DND-41 (cell line): ENCODE data around the gene SYNRG.

Source experiments
- ATAC-seq: fragments of 200-7000 bp; cut with Tn5 transposase; 3 replicates; pipeline ENCODE4 v1.9.1; 2021; ENCODE audit warnings: low read depth; ENCODE audit not compliant: insufficient read depth
- DNase-seq: peaks from one replicate; pipeline ENCODE4 v3.0.0-alpha.2; 2020
- H2AFZ ChIP-seq: 2 replicates; pipeline ENCODE4 v1.6.0; 2012; ENCODE audit warnings: low read depth, low read length
- H3K27ac ChIP-seq: 2 replicates; pipeline ENCODE4 v1.5.1; 2012; ENCODE audit warnings: low read length, inconsistent platforms
- H3K27me3 ChIP-seq: fragments of 200-600 bp; sonication (generic); 2 replicates; pipeline ENCODE4 v1.6.0; 2012; ENCODE audit warnings: low read length, mild to moderate bottlenecking, inconsistent platforms; ENCODE audit not compliant: insufficient read depth, poor library complexity
- H3K36me3 ChIP-seq: 2 replicates; pipeline ENCODE4 v1.5.1; 2012; ENCODE audit warnings: low read length, inconsistent platforms; ENCODE audit not compliant: insufficient read depth
- H3K4me1 ChIP-seq: 2 replicates; pipeline ENCODE4 v1.5.1; 2012; ENCODE audit warnings: mild to moderate bottlenecking, low read length; ENCODE audit not compliant: insufficient read depth
- H3K4me2 ChIP-seq: 2 replicates; pipeline ENCODE4 v1.6.0; 2012; ENCODE audit warnings: mild to moderate bottlenecking, moderate library complexity, low read length, inconsistent platforms; ENCODE audit not compliant: insufficient read depth
- H3K4me3 ChIP-seq, 2 experiments: fragments of 200-600 bp in 1 of 2; shearing (Covaris generic) in 1 of 2; 2 replicates each; pipeline ENCODE4 v1.5.1; 2012 to 2016; ENCODE audit warnings: inconsistent platforms in 2 of 2, low read length in 2 of 2, mild to moderate bottlenecking in 2 of 2, low read depth in 1 of 2, moderate library complexity in 1 of 2
- H3K79me2 ChIP-seq: 2 replicates; pipeline ENCODE4 v1.6.0; 2012; ENCODE audit warnings: low read length, inconsistent platforms; ENCODE audit not compliant: insufficient read depth
- H3K9ac ChIP-seq: 2 replicates; pipeline ENCODE4 v1.6.0; 2012; ENCODE audit warnings: low read depth, mild to moderate bottlenecking, inconsistent platforms, low read length, moderate library complexity
- H3K9me3 ChIP-seq: 2 replicates; pipeline ENCODE4 v1.5.1; 2012; ENCODE audit warnings: low read length, moderate library complexity, mild to moderate bottlenecking, inconsistent platforms; ENCODE audit not compliant: insufficient read depth, severe bottlenecking
- H4K20me1 ChIP-seq: 2 replicates; pipeline ENCODE4 v1.6.0; 2012; ENCODE audit warnings: low read length; ENCODE audit not compliant: insufficient read depth
- EZH2 ChIP-seq: IDR thresholded peaks from 3 replicates; pipeline ENCODE4 v1.6.1; 2012; ENCODE audit warnings: borderline replicate concordance, low read depth, mild to moderate bottlenecking, moderate library complexity, low read length, inconsistent platforms; ENCODE audit not compliant: severe bottlenecking
- TF ChIP-seq, protein P1 (sequence below): IDR thresholded peaks from 2 replicates; pipeline ENCODE4 v1.5.1; 2012; ENCODE audit warnings: borderline replicate concordance, low read length, moderate library complexity, mild to moderate bottlenecking; ENCODE audit not compliant: poor library complexity, severe bottlenecking; ENCODE audit errors: extremely low read depth

The SYNRG gene

DNA sequence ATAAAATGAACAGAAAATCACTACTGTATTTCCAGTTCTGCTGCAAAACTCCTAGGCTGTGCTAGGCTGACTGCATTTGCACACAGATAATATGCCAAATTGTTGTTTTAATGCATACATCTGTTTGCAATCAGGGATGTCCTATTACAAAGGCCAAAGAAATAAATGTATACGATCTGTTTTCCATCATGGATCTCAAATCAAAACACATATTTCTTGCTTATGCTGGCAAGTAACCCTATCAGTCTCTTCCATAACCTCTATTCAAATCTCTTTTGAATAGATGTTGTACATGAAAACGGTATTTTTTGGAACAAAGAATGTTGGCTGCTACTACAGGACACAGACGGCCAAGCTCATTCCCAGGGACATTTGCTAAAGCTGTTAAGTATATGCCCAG is 62.9 kb downstream of the SYNRG start:
- no peak for DNase-seq
- TF ChIP-seq, protein P1, sequence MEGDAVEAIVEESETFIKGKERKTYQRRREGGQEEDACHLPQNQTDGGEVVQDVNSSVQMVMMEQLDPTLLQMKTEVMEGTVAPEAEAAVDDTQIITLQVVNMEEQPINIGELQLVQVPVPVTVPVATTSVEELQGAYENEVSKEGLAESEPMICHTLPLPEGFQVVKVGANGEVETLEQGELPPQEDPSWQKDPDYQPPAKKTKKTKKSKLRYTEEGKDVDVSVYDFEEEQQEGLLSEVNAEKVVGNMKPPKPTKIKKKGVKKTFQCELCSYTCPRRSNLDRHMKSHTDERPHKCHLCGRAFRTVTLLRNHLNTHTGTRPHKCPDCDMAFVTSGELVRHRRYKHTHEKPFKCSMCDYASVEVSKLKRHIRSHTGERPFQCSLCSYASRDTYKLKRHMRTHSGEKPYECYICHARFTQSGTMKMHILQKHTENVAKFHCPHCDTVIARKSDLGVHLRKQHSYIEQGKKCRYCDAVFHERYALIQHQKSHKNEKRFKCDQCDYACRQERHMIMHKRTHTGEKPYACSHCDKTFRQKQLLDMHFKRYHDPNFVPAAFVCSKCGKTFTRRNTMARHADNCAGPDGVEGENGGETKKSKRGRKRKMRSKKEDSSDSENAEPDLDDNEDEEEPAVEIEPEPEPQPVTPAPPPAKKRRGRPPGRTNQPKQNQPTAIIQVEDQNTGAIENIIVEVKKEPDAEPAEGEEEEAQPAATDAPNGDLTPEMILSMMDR = no peak
- H4K20me1 ChIP-seq = peaks cover 3% of the 10 kb centered on the region; the same call in 1 of the 2 replicates

DNA sequence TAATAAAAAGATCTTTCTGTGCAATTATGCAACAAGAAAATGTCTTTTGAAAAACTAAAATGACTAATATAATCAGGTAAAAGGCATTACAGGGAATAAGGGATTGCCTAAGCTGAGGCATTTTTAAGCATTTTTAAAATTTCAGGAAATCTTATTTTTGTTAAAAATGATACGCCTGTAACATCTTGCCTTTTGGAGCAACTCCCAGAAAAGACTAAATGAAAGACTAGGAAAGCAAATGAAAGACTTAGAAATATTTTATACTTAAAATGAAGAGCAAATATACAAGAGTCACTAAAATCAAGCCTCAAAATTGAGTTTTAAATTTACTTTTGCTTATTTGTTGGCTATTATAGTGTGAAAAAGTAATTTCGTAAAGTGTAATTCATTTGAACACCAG is 63.7 kb downstream of the SYNRG start:
- peaks cover 44% of the 10 kb centered on the region for H3K36me3 ChIP-seq
- no peak overlapping the region for H3K4me3 ChIP-seq
- no peaks in the 10 kb centered on the region for H3K27me3 ChIP-seq
- peaks cover 3% of the 10 kb centered on the region; the same call in 1 of the 2 replicates for H4K20me1 ChIP-seq
- H3K4me1 ChIP-seq = no peaks in the 10 kb centered on the region
- TF ChIP-seq, protein P1 = no peak
- no peak for TF ChIP-seq EZH2
- H3K9ac ChIP-seq = no peak overlapping the region
- no peak overlapping the region for H2AFZ ChIP-seq
- no peak overlapping the region for H3K27ac ChIP-seq
- no peaks in the 10 kb centered on the region for H3K9me3 ChIP-seq
- no peak for ATAC-seq
- peaks cover 16% of the 10 kb centered on the region for H3K79me2 ChIP-seq
- H3K4me2 ChIP-seq = no peak overlapping the region
- DNase-seq = no peak

More for the DNA sequence above, 62.9 kb downstream of the SYNRG start:
- Histone ChIP-seq H3K4me2 (no peak overlapping the region), H3K4me3 (no peak overlapping the region), H2AFZ (no peak overlapping the region), H3K4me1 (no peaks in the 10 kb centered on the region), H3K79me2 (peaks cover 17% of the 10 kb centered on the region), H3K36me3 (peaks cover 38% of the 10 kb centered on the region), H3K9me3 (no peaks in the 10 kb centered on the region), H3K27ac (no peak overlapping the region), H3K27me3 (no peaks in the 10 kb centered on the region), H3K9ac (no peak overlapping the region)
- ATAC-seq = no peak

DNA sequence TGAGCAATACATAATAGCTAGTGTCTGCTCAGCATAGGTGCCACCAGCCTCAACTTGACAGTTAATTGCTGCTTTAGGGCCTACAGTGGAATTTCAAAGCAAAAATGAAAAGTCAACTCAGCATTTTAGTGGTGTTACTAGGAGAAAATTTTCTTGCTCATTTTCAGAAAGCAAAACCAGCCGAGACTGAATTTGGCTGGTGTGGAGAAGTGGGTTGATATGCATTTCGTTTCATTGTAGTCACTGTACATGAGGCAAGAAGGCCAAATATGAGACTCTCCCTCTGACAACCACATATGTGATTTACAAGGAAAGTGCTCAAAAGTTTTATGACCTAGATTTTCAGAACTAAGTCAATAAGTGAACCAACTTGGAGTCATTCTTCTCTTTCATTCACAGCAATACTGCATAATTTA is 65.6 kb downstream of the SYNRG start:
- ATAC-seq (no peak), DNase-seq (no peak)
- Histone ChIP-seq H3K4me1 (no peaks in the 10 kb centered on the region), H3K4me3 (no peak overlapping the region), H2AFZ (no peak overlapping the region), H3K79me2 (peaks cover 6% of the 10 kb centered on the region; the same call in 1 of the 2 replicates), H4K20me1 (no peaks in the 10 kb centered on the region), H3K4me2 (no peak overlapping the region), H3K9ac (no peak overlapping the region), H3K36me3 (peaks cover 57% of the 10 kb centered on the region), H3K27ac (no peak overlapping the region), H3K27me3 (no peaks in the 10 kb centered on the region), H3K9me3 (no peaks in the 10 kb centered on the region)
- no peak for TF ChIP-seq EZH2
- TF ChIP-seq, protein P1 = no peak
